CD8-positive, alpha-beta memory T cell (primary cell): Measurements from ENCODE around the gene KAT2A. TPM values are rescaled to one million over a fixed set of nuclear protein-coding genes. Genes with fewer than 3 reads are reported as not detected.
A peak's percentile ranks its signal among the peaks of the same experiment; 100 is the strongest.

Experiments used
- CTCF ChIA-PET: fragments of 350-600 bp; sonication (Branson Sonifier 250); formaldehyde crosslinking; loops from one replicate; lab custom pipeline; 2021; ENCODE audit warnings: antibody characterized with exemption; lab: Charles Lee
- POLR2A ChIA-PET: fragments of 350-600 bp; sonication (Branson Sonifier 250); formaldehyde crosslinking; loops from one replicate; lab custom pipeline; 2021; ENCODE audit warnings: antibody characterized with exemption; lab: Charles Lee
- DNase-seq, 5 donors: peaks; one replicate each; pipeline versions ENCODE4 v3.0.0 to v3.0.0-alpha.2; 2020 to 2022; ENCODE audit warnings: mixed read lengths in 1 of 5
- H3K27ac ChIP-seq: one replicate; pipeline ENCODE4 v1.7.0; 2013; ENCODE audit warnings: low read depth, mild to moderate bottlenecking, low read length, moderate library complexity
- H3K27me3 ChIP-seq: 2 replicates; pipeline ENCODE4 v1.7.0; 2013; ENCODE audit warnings: low read length, mild to moderate bottlenecking; ENCODE audit not compliant: insufficient read depth, poor library complexity, severe bottlenecking
- H3K36me3 ChIP-seq: 2 replicates; pipeline ENCODE4 v1.7.0; 2013; ENCODE audit warnings: mild to moderate bottlenecking, low read length, moderate library complexity; ENCODE audit not compliant: insufficient read depth
- H3K4me1 ChIP-seq: 2 replicates; pipeline ENCODE4 v1.7.0; 2013; ENCODE audit warnings: mild to moderate bottlenecking, low read length, moderate library complexity; ENCODE audit not compliant: insufficient read depth
- H3K4me3 ChIP-seq: 2 replicates; pipeline ENCODE4 v1.7.0; 2013; ENCODE audit warnings: mild to moderate bottlenecking, low read length
- H3K9me3 ChIP-seq: 2 replicates; pipeline ENCODE4 v1.7.0; 2013; ENCODE audit warnings: mild to moderate bottlenecking, low read length
- H3K27ac Mint-ChIP-seq, 8 donors: one replicate each; pipeline ENCODE4 v1.8.0; 2020 to 2021; ENCODE audit warnings: mixed read lengths in 8 of 8, mild to moderate bottlenecking in 6 of 8, inconsistent platforms in 3 of 8, moderate library complexity in 3 of 8
- H3K27me3 Mint-ChIP-seq, 2 donors: one replicate each; pipeline ENCODE4 v1.8.0; 2020 to 2021; ENCODE audit warnings: mixed read lengths in 2 of 2, mild to moderate bottlenecking in 1 of 2, moderate library complexity in 1 of 2
- H3K36me3 Mint-ChIP-seq, 3 donors: one replicate each; pipeline ENCODE4 v1.8.0; 2020 to 2021; ENCODE audit warnings: mixed read lengths in 3 of 3, inconsistent platforms in 1 of 3, mild to moderate bottlenecking in 1 of 3
- H3K4me1 Mint-ChIP-seq, 3 donors: one replicate each; pipeline ENCODE4 v1.8.0; 2020 to 2021; ENCODE audit warnings: mixed read lengths in 3 of 3, inconsistent platforms in 1 of 3, mild to moderate bottlenecking in 1 of 3
- H3K4me3 Mint-ChIP-seq, 7 donors: one replicate each; pipeline ENCODE4 v1.8.0; 2020 to 2021; ENCODE audit warnings: mixed read lengths in 7 of 7, mild to moderate bottlenecking in 6 of 7, moderate library complexity in 4 of 7, inconsistent platforms in 2 of 7
- H3K9me3 Mint-ChIP-seq, 5 donors: one replicate each; pipeline ENCODE4 v1.8.0; 2020 to 2022; ENCODE audit warnings: mixed read lengths in 5 of 5, mild to moderate bottlenecking in 3 of 5, moderate library complexity in 2 of 5, inconsistent platforms in 1 of 5
- polyA plus RNA-seq: library from polyadenylated mRNA; unstranded; fragments of 300-500 nt; fragmentation: Illumina TruSeq; gene quantifications from one replicate; pipeline ENCODE4 v1.2.3, GENCODE V29; 2021
- total RNA-seq, 2 experiments: library from RNA; stranded (reverse); gene quantifications; one replicate each; pipeline ENCODE4 v1.2.3, GENCODE V29; 2021

Gene KAT2A
- total and polyA plus RNA-seq, 3 experiments from 2014 or later: 8.5 to 53.3 (median 52.5) TPM

GRCh38 chr17:42132941-42133340, 11.8 kb upstream of the KAT2A start:
- peak overlapping the region; percentile 15 to 92 (median 76) for H3K27ac Mint-ChIP-seq
- H3K4me1 Mint-ChIP-seq: peaks cover 37 to 64% (median 56%) of the 10 kb centered on the region in 3 donors
- H3K4me1 ChIP-seq: peaks cover 48% of the 10 kb centered on the region

GRCh38 chr17:42131981-42132432, 10.8 kb upstream of the KAT2A start:
- H3K4me3 Mint-ChIP-seq: no peak overlapping the region
- peaks cover 48% of the 10 kb centered on the region for H3K4me1 ChIP-seq
- no peak overlapping the region for H3K4me3 ChIP-seq
- peaks cover 3 to 80% (median 5%) of the 10 kb centered on the region in 3 donors for H3K36me3 Mint-ChIP-seq
- H3K27me3 Mint-ChIP-seq: no peaks in the 10 kb centered on the region
- ChIA-PET CTCF (interaction anchor here (0.9 to 1.6 kb wide), 2 partner anchors 14 to 275 kb away, joined by 3 to 4 read pairs; no protein-coding TSS in a partner anchor), POLR2A (no interaction called here)
- no peaks in the 10 kb centered on the region for H3K9me3 Mint-ChIP-seq
- H3K36me3 ChIP-seq: peaks cover 45% of the 10 kb centered on the region
- peaks cover 35 to 57% (median 54%) of the 10 kb centered on the region in 3 donors for H3K4me1 Mint-ChIP-seq
- DNase-seq: no peak
- H3K27ac Mint-ChIP-seq: peak overlapping the region in 7 of 8 donors; percentile 29 to 92 (median 81)
- no peaks in the 10 kb centered on the region for H3K27me3 ChIP-seq
- no peak overlapping the region for H3K27ac ChIP-seq
- H3K9me3 ChIP-seq: no peaks in the 10 kb centered on the region

More at GRCh38 chr17:42132941-42133340, 11.8 kb upstream of the KAT2A start:
- no peak for DNase-seq
- Mint-ChIP-seq H3K9me3 (no peaks in the 10 kb centered on the region), H3K36me3 (peaks cover 0 to 78% (median 2%) of the 10 kb centered on the region in 3 donors), H3K4me3 (peak overlapping the region in 2 of 7 donors; percentile 12 to 71), H3K27me3 (no peaks in the 10 kb centered on the region)
- Histone ChIP-seq H3K27ac (no peak overlapping the region), H3K9me3 (no peaks in the 10 kb centered on the region), H3K36me3 (peaks cover 36% of the 10 kb centered on the region), H3K27me3 (no peaks in the 10 kb centered on the region), H3K4me3 (no peak overlapping the region)
- CTCF ChIA-PET: interaction anchor here (1.6 kb wide), 1 partner anchor 15 kb away, joined by 4 read pairs; no protein-coding TSS in a partner anchor
- POLR2A ChIA-PET: no interaction called here

GRCh38 chr17:42131232-42131631, 10.1 kb upstream of the KAT2A start:
- no peak overlapping the region for H3K27ac ChIP-seq

GRCh38 chr17:42130310-42130936, 9.3 kb upstream of the KAT2A start:
- POLR2A ChIA-PET: no interaction called here
- no peak for DNase-seq
- Mint-ChIP-seq H3K4me1 (peaks cover 28 to 43% (median 41%) of the 10 kb centered on the region in 3 donors), H3K27me3 (no peaks in the 10 kb centered on the region), H3K4me3 (no peak overlapping the region), H3K36me3 (peaks cover 6 to 79% (median 6%) of the 10 kb centered on the region in 3 donors), H3K27ac (peak overlapping the region in 6 of 8 donors; percentile 7 to 77 (median 54)), H3K9me3 (no peaks in the 10 kb centered on the region)
- H3K27ac ChIP-seq: no peak overlapping the region
- CTCF ChIA-PET: no interaction called here
- no peaks in the 10 kb centered on the region for H3K27me3 ChIP-seq
- H3K4me1 ChIP-seq: peaks cover 34% of the 10 kb centered on the region
- no peak overlapping the region for H3K4me3 ChIP-seq
- peaks cover 50% of the 10 kb centered on the region for H3K36me3 ChIP-seq
- H3K9me3 ChIP-seq: no peaks in the 10 kb centered on the region

More at GRCh38 chr17:42131232-42131631, 10.1 kb upstream of the KAT2A start:
- ChIA-PET POLR2A (no interaction called here), CTCF (no interaction called here)
- Histone ChIP-seq H3K36me3 (peaks cover 50% of the 10 kb centered on the region), H3K4me1 (peaks cover 43% of the 10 kb centered on the region), H3K9me3 (no peaks in the 10 kb centered on the region), H3K4me3 (no peak overlapping the region), H3K27me3 (no peaks in the 10 kb centered on the region)
- no peaks in the 10 kb centered on the region for H3K27me3 Mint-ChIP-seq
- H3K36me3 Mint-ChIP-seq: peaks cover 6 to 79% (median 6%) of the 10 kb centered on the region in 3 donors
- peak overlapping the region in 6 of 8 donors; percentile 7 to 90 (median 75) for H3K27ac Mint-ChIP-seq
- no peak overlapping the region for H3K4me3 Mint-ChIP-seq
- H3K4me1 Mint-ChIP-seq: peaks cover 32 to 52% (median 49%) of the 10 kb centered on the region in 3 donors
- no peaks in the 10 kb centered on the region for H3K9me3 Mint-ChIP-seq
- no peak for DNase-seq

- H3K27me3 Mint-ChIP-seq: no peaks in the 10 kb centered on the region
- ChIA-PET POLR2A (interaction anchor here (0.5 to 1.1 kb wide), 3 partner anchors 21 to 626 kb away, joined by 3 to 5 read pairs (median 3); no protein-coding TSS in a partner anchor), CTCF (no interaction called here)
- Histone ChIP-seq H3K27me3 (no peaks in the 10 kb centered on the region), H3K4me1 (peaks cover 25% of the 10 kb centered on the region), H3K9me3 (no peaks in the 10 kb centered on the region), H3K36me3 (peaks cover 50% of the 10 kb centered on the region), H3K27ac (no peak overlapping the region), H3K4me3 (no peak overlapping the region)
- peaks cover 28 to 35% (median 33%) of the 10 kb centered on the region in 3 donors for H3K4me1 Mint-ChIP-seq
- peak overlapping the region in 3 of 8 donors; percentile 39 to 82 (median 52) for H3K27ac Mint-ChIP-seq
- no peak for DNase-seq
- H3K4me3 Mint-ChIP-seq: no peak overlapping the region
- H3K36me3 Mint-ChIP-seq: peaks cover 6 to 84% (median 8%) of the 10 kb centered on the region in 3 donors
- H3K9me3 Mint-ChIP-seq: no peaks in the 10 kb centered on the region
These were observed 8.1 kb upstream of the KAT2A start for GRCh38 chr17:42129109-42129837.

GRCh38 chr17:42127414-42127813, 6.2 kb upstream of the KAT2A start:
- Mint-ChIP-seq H3K27ac (peak overlapping the region in 1 of 8 donors; percentile 10), H3K36me3 (peaks cover 6 to 74% (median 8%) of the 10 kb centered on the region in 3 donors)
- CTCF ChIA-PET: no interaction called here

GRCh38 chr17:42126836-42127235, 5.7 kb upstream of the KAT2A start:
- H3K36me3 Mint-ChIP-seq: peaks cover 6 to 72% (median 8%) of the 10 kb centered on the region in 3 donors
- peak overlapping the region in 2 of 8 donors; percentile 10 to 21 for H3K27ac Mint-ChIP-seq
- POLR2A ChIA-PET: interaction anchor here (0.7 kb wide), 1 partner anchor 9 kb away, joined by 5 read pairs; no protein-coding TSS in a partner anchor

More at GRCh38 chr17:42127414-42127813, 6.2 kb upstream of the KAT2A start:
- no peak overlapping the region for H3K27ac ChIP-seq
- H3K36me3 ChIP-seq: peaks cover 50% of the 10 kb centered on the region
- no peaks in the 10 kb centered on the region for H3K27me3 ChIP-seq
- Mint-ChIP-seq H3K4me1 (peaks cover 12 to 17% (median 14%) of the 10 kb centered on the region in 3 donors), H3K4me3 (no peak overlapping the region), H3K27me3 (no peaks in the 10 kb centered on the region), H3K9me3 (no peaks in the 10 kb centered on the region)
- no peak overlapping the region for H3K4me3 ChIP-seq
- POLR2A ChIA-PET: interaction anchor here (0.7 kb wide), 1 partner anchor 9 kb away, joined by 5 read pairs; no protein-coding TSS in a partner anchor
- no peaks in the 10 kb centered on the region for H3K9me3 ChIP-seq
- H3K4me1 ChIP-seq: peaks cover 7% of the 10 kb centered on the region
- no peak for DNase-seq

More at GRCh38 chr17:42126836-42127235, 5.7 kb upstream of the KAT2A start:
- no peak for DNase-seq
- Mint-ChIP-seq H3K4me1 (peaks cover 8 to 12% (median 11%) of the 10 kb centered on the region in 3 donors), H3K9me3 (no peaks in the 10 kb centered on the region), H3K27me3 (no peaks in the 10 kb centered on the region), H3K4me3 (no peak overlapping the region)
- Histone ChIP-seq H3K4me3 (no peak overlapping the region), H3K4me1 (peaks cover 1% of the 10 kb centered on the region), H3K9me3 (no peaks in the 10 kb centered on the region), H3K27ac (no peak overlapping the region), H3K27me3 (no peaks in the 10 kb centered on the region), H3K36me3 (peaks cover 50% of the 10 kb centered on the region)
- CTCF ChIA-PET: no interaction called here
